ENCODE results near the gene CACNA1I. TPM values are rescaled to one million over a fixed set of nuclear protein-coding genes. Genes with fewer than 3 reads are reported as not detected.

CACNA1I gene
- total RNA-seq, 4 donors from 2014 or later, result 0.16 to 0.57 (median 0.20) TPM

- TF ChIP-seq CTCF (IDR thresholded peaks at IDR 0.05; ENCODE audit: low read depth), result no peak
Measured at GRCh38 chr22:39634530-39635405, 64.2 kb downstream of the CACNA1I start.

GRCh38 chr22:39635719-39636118 lies 65.2 kb downstream of the CACNA1I start:
- TF ChIP-seq CTCF (IDR thresholded peaks at IDR 0.05; ENCODE audit: low read depth), result no peak

- no peak for TF ChIP-seq CTCF (IDR thresholded peaks at IDR 0.05; ENCODE audit: low read depth)
Measured at GRCh38 chr22:39638958-39639357, 68.4 kb downstream of the CACNA1I start.

DNA sequence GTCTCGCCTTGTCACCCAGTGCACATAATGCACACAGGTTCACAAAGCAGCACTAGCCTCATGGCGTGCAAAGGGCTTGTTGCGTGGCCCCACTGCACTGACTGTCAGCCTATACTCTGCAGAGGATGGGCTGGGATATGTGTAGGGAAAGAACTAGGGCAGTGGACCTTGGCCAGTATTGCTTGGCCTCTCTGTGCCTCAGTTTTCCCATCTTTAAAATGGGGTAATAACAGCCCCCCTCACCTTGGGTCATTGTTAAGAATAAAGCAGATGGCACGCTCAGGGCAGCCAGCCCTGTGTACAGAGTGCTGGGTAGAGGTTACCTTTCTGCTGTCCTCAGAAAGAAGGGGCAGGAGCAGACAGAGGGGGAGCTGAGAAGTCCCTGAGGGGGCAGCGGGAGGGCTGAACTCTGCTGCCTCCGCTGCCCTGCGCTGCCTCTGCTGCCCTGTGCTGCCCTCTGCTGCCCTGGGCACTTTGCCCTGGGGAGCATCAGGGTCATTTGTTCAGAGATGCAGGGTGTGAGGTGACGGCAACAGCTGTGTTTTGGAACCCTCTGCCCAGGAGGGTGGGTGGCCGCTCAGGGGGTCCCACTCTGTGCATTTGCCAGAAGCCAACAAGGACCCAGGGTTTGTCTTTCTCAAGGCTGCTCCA lies 71.2 kb downstream of the CACNA1I start:
- no peak for TF ChIP-seq CTCF (IDR thresholded peaks at IDR 0.05; ENCODE audit: low read depth)

- no peak for TF ChIP-seq CTCF (IDR thresholded peaks at IDR 0.05; ENCODE audit: low read depth)
Measured at GRCh38 chr22:39643311-39644083, 72.9 kb downstream of the CACNA1I start.

DNA sequence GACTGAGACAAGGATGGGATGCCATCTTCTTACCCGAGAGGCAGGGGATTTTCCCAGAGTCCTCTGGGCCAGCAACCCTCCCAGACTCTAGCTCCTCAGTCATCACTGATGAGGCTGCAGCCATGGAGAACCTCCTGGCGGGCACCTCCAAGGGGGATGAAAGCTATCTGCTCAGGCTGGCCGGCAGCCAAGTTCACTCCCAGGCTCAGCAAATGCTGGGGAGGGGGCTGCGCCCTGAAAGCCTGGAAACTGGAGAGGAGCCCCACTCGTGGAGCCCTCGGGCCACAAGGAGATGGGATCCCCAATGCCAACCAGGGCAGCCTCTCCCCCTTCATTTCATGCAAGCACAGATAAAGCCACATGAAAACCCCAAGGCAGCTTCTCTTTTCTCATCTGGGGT lies 75.0 kb downstream of the CACNA1I start:
- no peak for TF ChIP-seq CTCF (IDR thresholded peaks at IDR 0.05; ENCODE audit: low read depth)
